Stimulated activated CD4-positive, alpha-beta T cell treated with anti-CD3 and anti-CD28 coated beads, Interleukin-15, amount 100 ng/mL, for 1 hour (primary cell): ENCODE data around the gene KBTBD3.
"Not testable (repeated sequence)": the region's sequence is repeated elsewhere in the genome, so short reads cannot be mapped to it uniquely, and the experiment has no call there.

Experiments
- DNase-seq, 2 donors: peaks; one replicate each; pipeline ENCODE4 v3.0.0-alpha.2; 2020; ENCODE audit warnings: low read depth in 1 of 2, low spot score in 1 of 2

The KBTBD3 gene

GRCh38 chr11:106061954-106062949 lies 14.9 kb downstream of the KBTBD3 start:
- DNase-seq = no peak

DNA sequence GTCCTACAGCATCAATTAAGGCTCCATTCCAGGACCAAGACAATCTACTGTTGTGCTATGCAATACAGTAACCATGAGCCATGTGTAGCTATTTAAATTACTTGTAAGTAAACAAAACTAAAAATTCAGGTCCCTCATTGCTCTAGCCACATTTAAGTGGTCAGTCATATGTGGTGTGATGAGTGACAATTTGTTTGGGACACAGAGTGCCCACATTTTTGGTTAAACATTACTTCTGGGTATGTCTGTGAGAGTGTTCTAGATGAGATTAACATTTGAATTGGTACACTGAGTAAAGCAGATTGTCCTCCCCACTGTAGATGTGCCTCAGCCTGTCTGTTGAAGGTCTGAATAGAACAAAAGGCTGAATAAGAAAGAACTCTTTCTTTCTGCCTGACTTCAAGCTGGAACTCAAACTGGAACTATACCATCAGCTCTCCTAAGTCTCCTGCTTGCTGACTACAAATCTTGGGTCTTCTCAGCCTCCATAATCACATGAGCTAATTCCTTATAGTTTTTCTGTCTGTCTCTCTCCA lies 15.8 kb downstream of the KBTBD3 start:
- DNase-seq = no peak

DNA sequence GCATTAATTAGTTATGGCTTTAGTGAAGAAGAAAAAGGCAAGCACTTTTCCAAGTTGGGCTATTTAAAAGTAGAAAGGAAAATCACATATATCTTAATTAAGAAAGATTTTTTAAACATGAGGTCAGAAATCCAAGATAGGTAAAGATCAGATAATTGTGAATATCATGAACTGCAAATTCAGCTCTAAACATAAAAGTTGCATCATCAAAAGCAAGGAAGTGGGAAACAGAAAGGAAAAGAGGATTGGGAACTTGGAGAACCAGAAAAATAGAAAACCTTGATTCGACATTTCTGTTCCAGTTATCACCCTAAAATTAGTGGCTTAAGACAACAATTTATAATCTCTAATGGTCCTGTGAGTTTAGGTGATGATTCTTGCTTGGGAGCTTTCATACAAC lies 17.5 kb downstream of the KBTBD3 start:
- DNase-seq = no peak

DNA sequence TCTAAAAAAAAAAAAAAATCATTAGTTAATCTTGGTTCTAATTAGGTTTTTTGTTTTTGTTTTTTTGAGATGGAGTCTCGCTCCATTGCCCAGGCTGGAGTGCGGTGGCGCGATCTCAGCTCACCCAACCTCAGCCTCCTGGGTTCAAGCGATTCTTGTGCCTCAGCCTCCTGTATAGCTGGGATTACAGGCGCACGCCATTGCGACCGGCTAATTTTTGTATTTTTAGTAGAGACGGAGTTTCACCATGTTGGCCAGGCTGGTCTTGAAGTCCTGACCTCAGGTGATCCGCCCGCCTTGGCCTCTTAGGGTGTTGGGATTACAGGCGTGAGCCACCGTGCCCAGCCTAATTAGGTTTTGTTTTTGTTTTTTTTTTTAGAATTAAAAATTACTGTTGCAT lies 18.8 kb downstream of the KBTBD3 start:
- DNase-seq = not testable (repeated sequence)

GRCh38 chr11:106051103-106051502 lies 26.0 kb downstream of the KBTBD3 start:
- no peak for DNase-seq

DNA sequence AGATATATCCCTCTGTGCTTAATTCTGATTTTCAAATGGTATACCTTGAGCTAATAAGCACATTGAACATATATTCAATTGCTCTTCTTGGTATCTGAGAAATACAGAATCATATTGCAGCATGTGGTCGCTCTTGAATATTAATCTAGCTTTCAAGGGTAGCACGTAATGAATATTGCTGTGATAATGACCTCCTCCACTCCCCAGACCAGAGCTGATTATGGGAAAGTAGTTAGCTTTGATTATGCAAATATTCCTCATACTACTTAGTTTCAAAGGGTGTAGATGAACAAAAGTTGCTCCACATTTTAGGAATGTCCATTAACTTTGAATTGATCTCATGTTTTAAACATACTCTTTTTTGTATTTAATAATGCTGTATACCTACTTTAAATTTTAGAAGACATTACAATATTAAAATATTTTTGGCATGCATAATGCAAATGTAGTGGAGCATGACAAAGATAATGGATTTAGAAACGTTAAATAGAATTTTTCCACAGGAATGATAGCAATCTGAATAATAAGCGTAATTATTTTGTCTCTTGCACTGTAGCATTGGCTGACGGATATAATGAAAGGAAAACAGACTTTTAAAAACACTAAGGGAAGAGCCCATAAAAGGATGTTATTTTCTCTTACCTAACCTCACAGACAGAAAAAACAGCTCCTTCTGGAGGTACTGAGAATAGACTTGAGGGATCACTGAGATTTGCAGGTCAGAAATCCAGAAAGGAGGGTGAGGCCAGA lies 27.2 kb downstream of the KBTBD3 start:
- DNase-seq = no peak

GRCh38 chr11:106047631-106048030 lies 29.5 kb downstream of the KBTBD3 start:
- DNase-seq = no peak

DNA sequence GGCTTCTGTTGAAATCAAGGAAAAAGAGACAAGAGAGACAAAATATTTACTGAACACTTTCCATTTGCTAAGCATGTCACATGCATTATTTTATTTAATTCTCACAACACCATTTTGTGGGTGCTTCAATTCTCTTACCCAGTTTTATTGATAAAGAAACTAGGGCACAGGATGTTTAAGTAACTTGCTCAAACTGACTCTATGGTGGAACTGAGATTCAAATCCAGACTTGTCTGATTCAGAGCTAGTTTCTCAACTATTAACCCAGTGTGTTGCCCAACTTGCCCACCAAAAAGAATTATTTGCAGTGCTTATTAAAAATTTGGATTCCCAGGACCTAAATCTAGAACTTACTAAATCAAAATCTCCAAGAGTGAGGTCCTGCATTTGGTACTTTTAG lies 33.6 kb downstream of the KBTBD3 start:
- DNase-seq = no peak

DNA sequence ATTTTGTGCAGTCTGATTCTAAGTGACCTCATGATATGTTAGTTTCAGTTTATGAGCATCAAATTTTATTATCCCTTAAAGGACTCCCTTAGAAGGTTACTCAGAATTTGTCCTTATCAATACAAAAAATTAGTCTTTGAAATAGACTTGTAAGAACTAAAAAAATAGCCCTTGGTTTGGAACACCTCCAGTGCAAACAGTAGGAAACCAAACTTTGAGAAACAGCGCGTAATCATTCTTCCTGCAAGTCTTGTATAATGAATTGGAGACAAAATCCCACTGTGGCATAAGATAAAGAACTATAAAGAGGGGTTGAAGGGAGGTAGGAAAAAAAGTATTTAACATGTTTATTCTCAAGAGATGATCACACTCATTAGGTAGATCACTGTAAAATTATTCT lies 44.3 kb downstream of the KBTBD3 start:
- DNase-seq = no peak

GRCh38 chr11:106031936-106032335 lies 45.2 kb downstream of the KBTBD3 start:
- no peak for DNase-seq

GRCh38 chr11:106031202-106031810 lies 45.8 kb downstream of the KBTBD3 start:
- DNase-seq = no peak

- DNase-seq = no peak
These were observed 46.5 kb downstream of the KBTBD3 start for GRCh38 chr11:106030609-106031008.

DNA sequence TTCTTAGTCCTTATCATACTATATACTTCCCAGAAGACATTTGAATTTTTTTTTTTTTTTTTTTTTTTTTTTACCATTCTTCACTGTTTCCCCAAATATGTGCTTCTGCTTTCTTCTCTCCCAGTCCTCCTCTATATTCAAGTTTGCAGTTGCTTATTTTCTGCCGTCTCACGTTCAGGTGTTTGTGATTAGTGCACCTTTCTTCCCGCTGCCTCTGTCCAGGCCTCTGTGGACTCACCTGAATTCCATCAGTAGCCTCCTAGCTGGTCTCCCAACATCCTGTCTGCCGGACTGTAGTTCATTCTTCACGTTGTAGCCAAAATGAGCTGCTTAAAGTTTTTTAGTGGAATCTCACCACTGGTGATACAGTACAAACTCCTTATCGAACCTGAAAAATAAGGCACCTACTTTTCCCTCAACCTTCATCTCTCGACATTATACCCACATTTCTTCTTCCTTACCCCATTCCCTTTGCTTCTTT lies 54.3 kb downstream of the KBTBD3 start:
- DNase-seq = no peak

DNA sequence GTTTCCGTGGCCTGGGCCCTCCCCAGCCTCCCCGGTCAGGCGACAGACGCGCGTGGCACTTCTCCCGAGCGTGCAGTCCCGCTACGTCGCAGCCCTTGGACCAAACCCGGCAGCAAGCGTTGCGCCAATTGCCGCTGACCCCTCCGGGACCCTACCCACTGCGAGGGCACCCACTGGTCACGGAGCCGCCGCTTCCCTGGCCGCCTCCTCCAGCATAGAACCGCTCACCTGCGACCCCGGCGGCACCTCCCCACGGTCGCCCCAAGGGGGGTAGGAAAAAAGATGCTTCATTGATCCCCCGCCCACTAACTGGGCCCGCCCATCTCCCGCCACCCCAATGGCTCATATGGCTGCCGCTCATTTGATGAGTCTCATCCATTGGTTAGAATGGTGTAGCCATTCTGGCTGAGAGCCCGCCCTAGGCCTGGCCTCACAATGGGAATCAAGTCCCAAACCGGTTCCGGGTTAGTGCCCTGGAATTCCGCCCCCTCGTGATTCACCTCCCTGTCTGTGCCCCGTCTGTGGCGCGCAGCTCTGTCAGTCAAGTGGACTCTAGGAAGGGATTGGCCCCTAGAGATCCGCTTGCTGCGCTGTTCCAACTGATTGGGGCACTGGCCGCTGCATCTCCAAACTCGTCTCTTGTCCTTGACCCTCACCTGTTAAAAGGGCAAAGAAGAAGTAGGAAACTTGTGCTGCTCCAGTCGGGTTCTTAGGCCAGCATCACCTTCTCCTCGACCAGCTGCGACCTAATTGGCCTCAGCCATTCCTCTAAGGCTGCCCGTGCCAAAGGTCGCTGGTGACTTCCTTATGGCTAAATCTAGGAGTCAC lies 55.0 kb downstream of the KBTBD3 start, which contains the start of gene MSANTD4:
MSANTD4 (minus strand) TSS at position 274 of the 828 bp plus-strand sequence. CDS start 11,323 bp downstream, outside the sequence.
- peak; percentile 92 to 97 for DNase-seq

- no peak for DNase-seq
These were observed 55.8 kb downstream of the KBTBD3 start for GRCh38 chr11:106021181-106021966.

DNA sequence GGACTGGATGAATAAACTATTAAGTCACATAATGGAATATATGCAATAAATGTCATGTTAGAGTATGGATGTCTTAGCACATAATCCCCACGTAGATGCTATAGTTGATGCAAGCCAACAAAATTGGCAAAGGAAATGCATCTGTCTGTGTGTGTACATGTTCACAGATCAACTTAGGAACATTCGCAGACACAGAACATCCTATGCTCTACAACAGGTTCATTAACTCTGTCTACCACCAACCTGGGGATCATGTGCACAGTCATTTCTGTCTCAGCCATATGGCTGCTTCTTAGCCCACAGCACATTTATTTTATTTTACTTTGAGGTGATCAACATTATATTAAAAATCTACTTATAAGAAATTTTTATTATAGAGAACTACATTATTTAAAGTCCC lies 60.1 kb downstream of the KBTBD3 start:
- DNase-seq = no peak

DNA sequence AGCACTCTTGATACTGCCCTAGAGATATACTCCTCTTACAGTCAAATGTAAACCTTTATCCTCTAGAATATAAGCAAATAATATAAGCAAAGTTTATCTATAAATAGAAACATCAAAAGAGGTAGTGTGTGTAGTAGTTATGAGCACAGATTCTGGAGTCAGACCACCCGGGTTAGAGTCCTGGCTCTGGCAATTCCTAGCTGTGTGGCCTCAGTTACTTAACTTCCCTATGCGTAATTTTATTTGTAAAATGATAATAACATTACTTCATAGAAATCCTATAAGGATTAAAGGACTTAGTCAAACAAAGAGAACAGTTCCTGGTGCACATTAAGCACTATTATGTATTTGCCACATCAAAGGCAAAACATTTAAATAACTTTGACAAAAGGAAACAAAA lies 62.1 kb downstream of the KBTBD3 start:
- DNase-seq = no peak

- DNase-seq = no peak
These were observed 62.5 kb downstream of the KBTBD3 start for GRCh38 chr11:106014620-106015019.

DNA sequence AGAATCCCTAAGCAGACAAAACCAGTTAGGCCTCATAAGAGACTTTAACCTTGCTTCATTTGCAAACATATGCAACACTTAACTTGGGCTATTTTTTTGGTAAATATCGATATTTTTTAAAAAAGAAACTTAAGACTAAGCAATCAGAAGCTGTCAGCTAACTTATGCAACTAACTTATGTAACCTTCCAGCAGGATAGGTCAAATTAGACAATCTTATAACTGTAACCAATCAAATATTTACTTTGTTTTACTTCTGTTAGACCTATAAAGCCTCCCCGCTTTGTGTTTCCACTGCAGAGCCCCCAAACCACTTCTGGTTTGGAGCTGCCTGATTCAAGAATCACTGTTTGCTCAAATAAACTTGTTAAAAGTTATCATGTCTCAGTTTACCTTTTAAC lies 63.1 kb downstream of the KBTBD3 start:
- DNase-seq = no peak
